ENCODE results near the gene SLC2A9. TPM values are rescaled to one million over a fixed set of nuclear protein-coding genes. Genes with fewer than 3 reads are reported as not detected.

SLC2A9 gene
- total and polyA plus RNA-seq, 2 of the 4 experiments (the other 2 are of a cell fraction): 0.72 to 2.1 TPM

- Histone ChIP-seq H3K9me3 (ENCODE audit: control insufficient read depth, insufficient read depth, low read length) (no peaks in the 10 kb centered on the region), H3K4me2 (ENCODE audit: low read depth, low read length) (no peak overlapping the region), H4K91ac (ENCODE audit: insufficient read depth, low read depth, low read length) (no peak overlapping the region), H2BK5ac (ENCODE audit: low read depth, low read length, poor library complexity, severe bottlenecking) (no peak overlapping the region), H4K5ac (ENCODE audit: low read depth, low read length) (no peak overlapping the region), H2AFZ (replicated peaks; ENCODE audit: low read length, poor library complexity) (no peak overlapping the region), H3K9ac (ENCODE audit: low read depth, low read length) (no peak overlapping the region), H4K20me1 (ENCODE audit: insufficient read depth, low read length) (no peaks in the 10 kb centered on the region), H3K27me3 (ENCODE audit: control insufficient read depth, insufficient read depth, low read length) (no peaks in the 10 kb centered on the region; the same call in 1 of the 2 replicates), H3K23ac (ENCODE audit: low read depth, low read length) (no peak overlapping the region), H3K36me3 (ENCODE audit: control insufficient read depth, insufficient read depth, low read length) (no peaks in the 10 kb centered on the region), H3K9me1 (ENCODE audit: insufficient read depth, low read length) (no peaks in the 10 kb centered on the region), H3K56ac (ENCODE audit: extremely low read depth, insufficient read depth, low read length) (no peak overlapping the region), H3K14ac (replicated peaks; ENCODE audit: low read depth, low read length) (no peak overlapping the region), H3K18ac (ENCODE audit: low read depth, low read length) (no peak overlapping the region), H2AK5ac (ENCODE audit: low read depth, low read length) (no peak overlapping the region), H3K79me1 (ENCODE audit: low read depth in 1 of 2, low read length in 2 of 2) (no peaks in the 10 kb centered on the region), H3K4ac (ENCODE audit: low read depth, low read length) (no peak overlapping the region), H3K27ac (ENCODE audit: insufficient read depth, low read length) (no peak overlapping the region), H3K4me1 (ENCODE audit: control insufficient read depth, insufficient read depth, low read length) (no peaks in the 10 kb centered on the region; the same call in 1 of the 2 replicates), H2BK15ac (ENCODE audit: low read depth, low read length) (no peak overlapping the region), H3K4me3 (ENCODE audit: insufficient read depth, low read depth, low read length) (no peak overlapping the region), H2AK9ac (replicated peaks; ENCODE audit: low read depth, low read length, poor library complexity) (no peak overlapping the region), H4K8ac (ENCODE audit: low read depth in 2 of 2, low read length in 2 of 2) (no peak overlapping the region), H2BK20ac (ENCODE audit: low read depth, low read length) (no peak overlapping the region), H2BK120ac (ENCODE audit: low read depth, low read length) (no peak overlapping the region)
- TF ChIP-seq MAFK (IDR thresholded peaks at IDR 0.05; ENCODE audit: low read depth, low read length) (no peak), SMC3 (IDR thresholded peaks at IDR 0.05; ENCODE audit: low read depth, low read length) (no peak), RAD21 (IDR thresholded peaks at IDR 0.05; ENCODE audit: low read length) (no peak), CTCF (conservative IDR thresholded peaks at IDR 0.05; ENCODE audit: low read depth, low read length) (no peak), CHD1 (IDR thresholded peaks at IDR 0.05; ENCODE audit: low read depth, low read length) (no peak), RFX5 (IDR thresholded peaks at IDR 0.05; ENCODE audit: low read depth, low read length) (no peak)
- no TSS peak for BruUV-seq (replicated peaks)
- ChIA-PET CTCF (no interaction called here), POLR2A (ENCODE audit: unreplicated experiment) (no interaction called here)
- dilution Hi-C loops (cut with HindIII; ENCODE audit: low sequenced_read_pairs, unreplicated experiment): no loop called here
- no CpG with 5 or more reads among the region's 5 CpGs for WGBS, 2 experiments (ENCODE audit: extremely low coverage in 2 of 2, insufficient read length in 1 of 2)
- in situ Hi-C loops (cut with MboI; ENCODE audit: low sequenced_read_pairs): no loop called here
- ATAC-seq (ENCODE audit: low read depth) (no peak), DNase-seq (no peak)
- intact Hi-C loops (cut with micrococcal nuclease): no loop called here
Measured at GRCh38 chr4:9940041-9940440, 81.3 kb downstream of the SLC2A9 start.
